GF-D8 (cell line): Measurements from ENCODE around the gene TTC17.
"Not testable (repeated sequence)": the region's sequence is repeated elsewhere in the genome, so short reads cannot be mapped to it uniquely, and the experiment has no call there.

Source experiments
- DNase-seq: peaks from one replicate; lab custom pipeline; 2025; lab: John Stamatoyannopoulos, UW

TTC17 gene, protein sequence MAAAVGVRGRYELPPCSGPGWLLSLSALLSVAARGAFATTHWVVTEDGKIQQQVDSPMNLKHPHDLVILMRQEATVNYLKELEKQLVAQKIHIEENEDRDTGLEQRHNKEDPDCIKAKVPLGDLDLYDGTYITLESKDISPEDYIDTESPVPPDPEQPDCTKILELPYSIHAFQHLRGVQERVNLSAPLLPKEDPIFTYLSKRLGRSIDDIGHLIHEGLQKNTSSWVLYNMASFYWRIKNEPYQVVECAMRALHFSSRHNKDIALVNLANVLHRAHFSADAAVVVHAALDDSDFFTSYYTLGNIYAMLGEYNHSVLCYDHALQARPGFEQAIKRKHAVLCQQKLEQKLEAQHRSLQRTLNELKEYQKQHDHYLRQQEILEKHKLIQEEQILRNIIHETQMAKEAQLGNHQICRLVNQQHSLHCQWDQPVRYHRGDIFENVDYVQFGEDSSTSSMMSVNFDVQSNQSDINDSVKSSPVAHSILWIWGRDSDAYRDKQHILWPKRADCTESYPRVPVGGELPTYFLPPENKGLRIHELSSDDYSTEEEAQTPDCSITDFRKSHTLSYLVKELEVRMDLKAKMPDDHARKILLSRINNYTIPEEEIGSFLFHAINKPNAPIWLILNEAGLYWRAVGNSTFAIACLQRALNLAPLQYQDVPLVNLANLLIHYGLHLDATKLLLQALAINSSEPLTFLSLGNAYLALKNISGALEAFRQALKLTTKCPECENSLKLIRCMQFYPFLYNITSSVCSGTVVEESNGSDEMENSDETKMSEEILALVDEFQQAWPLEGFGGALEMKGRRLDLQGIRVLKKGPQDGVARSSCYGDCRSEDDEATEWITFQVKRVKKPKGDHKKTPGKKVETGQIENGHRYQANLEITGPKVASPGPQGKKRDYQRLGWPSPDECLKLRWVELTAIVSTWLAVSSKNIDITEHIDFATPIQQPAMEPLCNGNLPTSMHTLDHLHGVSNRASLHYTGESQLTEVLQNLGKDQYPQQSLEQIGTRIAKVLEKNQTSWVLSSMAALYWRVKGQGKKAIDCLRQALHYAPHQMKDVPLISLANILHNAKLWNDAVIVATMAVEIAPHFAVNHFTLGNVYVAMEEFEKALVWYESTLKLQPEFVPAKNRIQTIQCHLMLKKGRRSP

DNA sequence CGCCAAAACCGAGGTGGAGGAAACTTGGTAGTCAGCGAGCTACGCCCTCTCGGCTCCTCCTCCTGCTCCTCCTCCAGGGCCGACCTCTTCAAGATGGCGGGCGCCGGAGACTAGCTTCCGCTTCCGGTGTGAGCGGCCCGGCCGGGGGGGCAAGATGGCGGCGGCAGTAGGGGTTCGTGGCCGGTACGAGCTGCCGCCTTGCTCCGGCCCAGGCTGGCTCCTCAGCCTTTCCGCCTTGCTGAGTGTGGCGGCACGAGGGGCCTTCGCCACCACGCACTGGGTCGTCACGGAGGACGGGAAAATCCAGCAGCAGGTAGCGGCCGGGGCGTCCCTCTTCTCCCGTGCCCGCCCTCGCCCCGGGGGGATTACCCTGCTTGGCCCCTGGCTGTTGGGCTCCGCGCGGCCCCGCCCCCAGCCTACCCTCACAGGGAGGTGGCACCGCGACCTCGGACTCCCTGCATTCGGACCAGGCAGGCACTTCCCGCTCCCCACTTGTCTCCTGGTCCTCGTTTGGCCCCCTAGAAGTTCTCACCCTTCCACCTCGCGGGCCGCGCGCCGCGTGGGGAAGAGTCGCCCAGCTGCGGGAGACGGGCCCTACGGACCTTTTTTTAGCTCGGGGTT lies at the start of gene TTC17:
Gene TTC17 (plus strand): TSS at position 120 of the 621 bp plus-strand sequence. CDS start 35 bp downstream, at position 155.
- DNase-seq, result peak; percentile 69

DNA sequence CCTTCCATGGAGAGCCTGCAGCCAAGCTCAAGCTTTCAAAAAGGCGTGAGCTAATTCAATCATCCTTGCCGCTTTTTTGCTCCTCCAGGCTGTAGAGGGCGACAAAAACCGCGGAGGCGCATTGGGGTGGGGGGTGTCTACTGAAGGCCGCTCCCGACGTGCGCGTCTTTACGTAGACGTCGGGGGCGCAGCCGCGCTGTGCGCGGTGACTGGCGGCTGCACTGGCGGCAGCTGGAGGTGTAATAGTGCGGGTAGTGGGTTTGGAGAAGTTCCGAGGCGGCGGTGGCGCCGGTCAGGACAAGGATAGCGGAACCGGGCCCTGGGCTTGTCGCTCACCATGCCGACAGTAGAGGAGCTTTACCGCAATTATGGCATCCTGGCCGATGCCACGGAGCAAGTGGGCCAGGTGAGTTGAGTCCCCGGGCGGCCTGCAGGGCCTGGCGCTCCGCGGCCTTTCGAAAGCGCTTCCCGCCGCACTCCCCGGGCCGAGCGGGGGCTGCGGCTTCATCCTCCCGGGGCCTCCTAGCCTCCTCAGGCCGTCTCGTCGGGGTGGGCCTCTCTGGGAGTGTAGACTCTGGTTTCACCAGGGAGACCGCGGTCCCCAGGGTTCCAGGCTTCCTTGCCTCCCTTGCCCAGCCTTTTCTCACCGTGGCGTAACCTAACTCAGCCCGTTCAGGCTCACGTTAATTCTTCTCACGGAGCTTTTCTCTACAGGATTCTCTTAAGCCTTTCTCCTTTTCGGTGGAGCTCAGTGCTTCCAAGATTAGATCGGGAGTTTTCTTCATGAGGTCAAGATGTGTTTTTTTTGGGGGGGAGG lies 46.7 kb upstream of the TTC17 start, which contains the start of gene API5:
Gene API5 (plus strand): TSS at position 206 of the 817 bp plus-strand sequence. CDS start 132 bp downstream, at position 338.
- peak; percentile 63 for DNase-seq

DNA sequence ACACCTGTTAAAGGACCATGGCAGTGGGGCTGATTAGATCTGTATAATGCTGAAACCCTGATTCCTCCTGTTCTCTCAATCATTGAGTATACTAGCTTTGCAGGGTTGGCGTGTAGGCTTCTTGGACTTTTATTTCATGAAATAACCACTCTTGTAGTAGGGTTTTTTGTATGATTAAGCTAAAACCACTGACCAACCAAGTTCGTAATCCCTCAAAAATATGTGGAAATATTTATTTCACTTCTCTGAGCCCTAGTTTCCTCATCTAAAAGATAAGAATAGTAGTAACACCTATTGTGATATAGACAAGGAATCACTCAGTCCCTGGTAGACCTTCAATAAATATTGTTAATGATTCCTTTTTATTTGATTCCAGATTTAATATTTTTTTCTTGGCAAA lies 42.8 kb upstream of the TTC17 start:
- DNase-seq, result no peak

DNA sequence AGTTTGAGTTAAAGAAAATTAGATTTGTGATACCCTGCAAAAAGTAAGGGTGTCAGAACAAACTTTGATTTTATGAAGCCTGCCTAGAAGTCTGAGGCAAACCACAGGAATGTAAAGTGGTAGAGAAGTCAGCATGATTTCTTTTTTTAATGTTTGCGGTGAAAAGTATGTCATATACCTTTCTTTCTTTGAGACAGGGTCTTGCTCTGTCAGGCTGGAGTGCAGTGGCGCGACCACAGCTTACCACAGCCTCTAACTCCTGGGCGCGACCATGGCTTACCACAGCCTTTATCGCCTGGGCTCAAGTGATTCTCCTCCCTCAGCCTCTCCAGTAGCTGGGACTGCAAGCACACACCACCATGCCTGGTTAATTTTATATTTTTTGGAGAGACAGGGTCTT lies 42.3 kb upstream of the TTC17 start:
- no peak for DNase-seq

DNA sequence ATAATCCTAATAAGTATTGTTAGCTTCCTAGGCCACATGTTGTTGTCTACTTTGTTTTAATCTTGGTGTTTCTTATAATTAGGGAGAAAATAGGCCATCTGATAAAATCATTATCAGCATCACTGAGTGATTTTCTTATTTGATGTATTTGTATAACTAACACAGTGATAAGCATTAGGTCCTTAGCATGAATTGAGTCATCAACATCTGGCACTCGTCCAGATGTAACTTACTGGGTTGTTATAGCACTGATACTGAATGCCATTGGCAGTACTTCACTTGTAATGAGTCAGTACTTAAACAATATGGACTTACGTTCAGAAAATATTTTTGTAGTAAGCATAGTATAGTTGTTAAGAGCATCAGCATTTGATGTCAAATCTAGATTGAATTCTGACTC lies 30.7 kb upstream of the TTC17 start:
- no peak for DNase-seq

DNA sequence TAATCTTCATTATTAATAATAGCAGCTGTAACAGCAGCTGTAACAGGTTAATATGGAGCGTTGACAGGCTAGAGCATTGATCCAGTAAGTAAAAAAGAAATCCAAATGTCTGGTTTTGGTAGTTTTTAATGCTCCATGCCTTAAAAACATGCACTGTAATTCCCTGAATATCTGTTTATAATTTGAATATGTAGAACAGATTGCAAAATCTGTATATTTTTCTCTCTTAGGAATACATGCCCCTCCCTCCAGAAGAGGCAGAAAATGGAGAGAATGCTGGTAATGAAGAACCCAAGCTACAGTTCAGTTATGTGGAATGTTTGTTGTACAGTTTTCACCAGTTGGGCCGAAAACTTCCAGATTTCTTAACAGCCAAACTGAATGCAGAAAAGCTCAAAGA lies 30.2 kb upstream of the TTC17 start:
- no peak for DNase-seq

DNA sequence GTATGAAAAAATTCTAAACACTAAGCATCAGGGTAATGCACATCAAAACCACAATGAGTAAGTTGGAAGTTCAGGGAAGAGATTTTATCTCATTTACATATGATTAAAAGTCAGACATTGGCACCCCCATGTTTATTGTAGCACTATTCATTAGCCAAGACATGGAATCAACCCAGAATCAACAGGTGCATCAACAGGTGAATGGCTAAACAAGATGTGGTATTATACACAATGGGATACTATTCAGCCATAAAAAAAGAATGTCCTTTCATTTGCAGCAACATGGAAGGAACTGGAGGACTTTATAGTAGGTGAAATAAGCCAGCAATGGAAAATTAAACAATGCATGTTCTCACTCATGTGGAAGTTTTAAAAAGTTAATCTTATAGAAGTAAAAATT lies 17.6 kb upstream of the TTC17 start:
- no peak for DNase-seq

DNA sequence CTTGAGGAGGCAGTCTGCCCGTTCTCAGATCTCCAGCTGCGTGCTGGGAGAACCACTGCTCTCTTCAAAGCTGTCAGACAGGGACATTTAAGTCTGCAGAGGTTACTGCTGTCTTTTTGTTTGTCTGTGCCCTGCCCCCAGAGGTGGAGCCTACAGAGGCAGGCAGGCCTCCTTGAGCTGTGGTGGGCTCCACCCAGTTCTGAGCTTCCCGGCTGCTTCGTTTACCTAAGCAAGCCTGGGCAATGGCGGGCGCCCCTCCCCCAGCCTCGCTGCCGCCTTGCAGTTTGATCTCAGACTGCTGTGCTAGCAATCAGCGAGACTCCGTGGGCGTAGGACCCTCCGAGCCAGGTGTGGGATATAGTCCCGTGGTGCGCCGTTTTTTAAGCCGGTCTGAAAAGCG lies 7.3 kb upstream of the TTC17 start:
- not testable (repeated sequence) for DNase-seq

DNA sequence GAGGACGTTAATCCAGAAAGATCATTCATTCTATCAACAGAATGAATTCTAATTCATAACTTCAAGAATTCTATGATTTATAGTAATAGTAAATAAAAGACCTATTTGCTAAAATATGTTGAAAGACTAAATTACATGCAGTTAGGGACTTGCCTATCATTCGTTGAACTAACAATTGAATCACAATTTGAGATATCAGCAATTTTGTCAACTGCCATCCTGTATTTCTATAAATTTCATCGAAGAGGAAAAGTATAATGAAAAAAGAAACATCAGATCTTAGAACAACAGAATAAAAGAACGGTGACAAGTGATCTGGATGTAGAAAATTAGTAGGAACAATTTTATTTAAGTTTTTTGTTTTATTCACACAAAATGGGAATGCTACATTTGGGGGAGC lies 4.4 kb upstream of the TTC17 start:
- no peak for DNase-seq

DNA sequence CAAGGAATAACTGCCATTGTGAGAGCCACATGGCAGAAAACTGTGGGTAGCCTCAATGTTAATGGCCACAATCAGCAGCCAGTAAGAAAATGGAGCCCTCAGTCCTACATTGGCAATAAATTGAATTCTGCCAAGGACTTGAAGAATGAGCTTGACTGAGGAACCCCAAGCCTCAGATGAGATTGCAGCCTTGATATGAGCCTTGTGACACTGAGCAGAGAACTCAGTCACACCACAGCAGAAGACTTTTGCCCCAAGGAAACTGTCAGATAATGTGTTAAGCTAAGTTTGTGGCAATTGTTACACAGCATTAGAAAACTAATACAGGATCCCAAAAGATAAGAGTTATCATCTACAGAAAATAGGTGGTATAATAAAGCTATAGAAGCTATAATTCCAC lies 2.4 kb upstream of the TTC17 start:
- DNase-seq, result no peak

DNA sequence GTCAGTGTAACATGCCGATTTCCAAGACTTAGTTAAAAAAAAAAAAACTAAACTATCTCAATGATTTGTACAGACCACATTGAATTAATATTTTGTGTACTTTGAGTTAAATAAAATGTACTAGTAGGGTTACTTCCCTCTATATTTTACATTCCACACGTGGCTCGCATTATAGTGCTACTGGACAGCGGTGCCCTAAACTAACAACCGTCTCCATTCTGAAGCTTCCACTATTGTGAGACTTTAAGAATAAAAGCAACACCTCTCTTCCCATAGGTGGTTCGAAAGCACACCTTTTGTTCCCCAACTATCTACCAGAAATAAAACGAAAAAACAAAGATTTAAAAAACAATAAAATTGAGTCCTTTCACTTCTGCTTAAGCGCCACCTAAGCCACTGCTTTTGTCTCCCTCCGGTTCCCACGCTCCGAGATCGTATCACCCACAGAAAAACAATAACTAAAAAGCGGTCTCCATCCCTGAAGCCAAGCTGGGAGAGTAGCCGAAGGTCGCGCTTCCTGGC lies 380 bp upstream of the TTC17 start:
- no peak for DNase-seq

DNA sequence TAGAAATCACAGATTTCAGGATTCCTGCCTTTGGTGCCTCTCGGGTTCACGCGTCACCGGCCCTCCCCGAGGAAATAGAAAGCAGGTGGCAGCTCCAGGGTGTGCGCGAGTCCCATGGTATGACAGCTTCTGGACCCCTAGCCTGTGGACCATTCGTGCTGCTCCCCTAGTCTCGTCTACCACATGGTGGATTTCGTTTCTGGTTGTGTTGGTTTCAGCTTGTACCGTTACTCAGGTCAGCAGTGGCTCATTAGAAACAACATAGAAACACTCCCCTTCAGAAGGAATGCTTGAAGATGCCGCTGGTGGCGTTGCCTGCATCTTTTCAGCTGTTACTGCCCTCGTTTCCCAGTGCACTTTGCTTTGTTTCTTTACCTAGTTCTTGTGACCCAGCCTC lies 700 bp downstream of the TTC17 start:
- DNase-seq, result no peak

DNA sequence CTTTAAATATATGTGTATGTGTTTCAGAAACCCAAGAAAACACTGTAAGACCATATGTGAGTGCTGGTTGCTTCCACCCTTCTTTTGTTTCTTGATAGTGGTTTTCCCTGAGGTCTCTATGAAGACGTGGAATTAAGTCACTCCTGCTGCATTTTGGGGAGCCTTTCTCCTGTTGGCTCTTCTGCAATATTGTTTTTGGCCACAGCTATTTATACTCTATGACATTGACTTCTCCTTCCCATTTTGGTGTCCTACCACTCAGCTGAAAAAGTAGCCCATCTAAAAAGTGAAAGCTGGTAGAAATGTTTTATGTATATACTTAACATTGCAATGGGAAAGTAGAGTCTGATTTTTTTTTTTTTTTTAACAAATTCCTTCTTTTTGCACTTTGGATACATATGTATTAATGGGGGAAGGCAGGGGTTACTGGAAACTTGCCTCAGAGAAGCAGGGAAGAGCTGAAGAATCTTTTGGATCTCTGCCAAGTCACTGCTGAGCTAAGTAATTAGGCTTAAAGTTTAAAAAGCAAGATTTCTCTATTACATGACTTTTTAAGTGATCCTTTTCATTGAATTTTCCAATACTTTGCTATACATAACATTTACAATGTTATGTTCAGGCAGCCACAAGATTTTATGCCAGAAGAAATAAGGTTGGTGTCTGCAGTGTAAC lies 1.8 kb downstream of the TTC17 start:
- DNase-seq, result peak; percentile 4

DNA sequence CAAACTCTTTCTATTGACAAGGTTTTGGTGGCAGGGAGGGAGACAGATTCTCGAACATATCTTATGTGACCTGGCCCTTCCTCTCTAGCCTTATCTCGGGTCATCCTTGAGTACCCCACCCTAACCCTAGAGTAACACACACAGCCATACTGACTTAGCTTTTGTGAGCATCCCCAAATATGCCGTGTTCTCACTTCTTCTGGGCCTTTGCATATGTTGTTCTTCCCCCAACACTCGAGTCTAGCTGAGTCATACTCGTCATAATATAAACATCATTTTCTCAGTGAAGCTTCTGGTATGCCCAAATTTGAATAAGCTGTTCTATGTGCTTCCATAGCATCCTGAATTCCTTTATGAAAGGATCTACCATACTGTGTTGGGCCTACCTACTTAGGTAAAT lies 8.0 kb downstream of the TTC17 start:
- no peak for DNase-seq

DNA sequence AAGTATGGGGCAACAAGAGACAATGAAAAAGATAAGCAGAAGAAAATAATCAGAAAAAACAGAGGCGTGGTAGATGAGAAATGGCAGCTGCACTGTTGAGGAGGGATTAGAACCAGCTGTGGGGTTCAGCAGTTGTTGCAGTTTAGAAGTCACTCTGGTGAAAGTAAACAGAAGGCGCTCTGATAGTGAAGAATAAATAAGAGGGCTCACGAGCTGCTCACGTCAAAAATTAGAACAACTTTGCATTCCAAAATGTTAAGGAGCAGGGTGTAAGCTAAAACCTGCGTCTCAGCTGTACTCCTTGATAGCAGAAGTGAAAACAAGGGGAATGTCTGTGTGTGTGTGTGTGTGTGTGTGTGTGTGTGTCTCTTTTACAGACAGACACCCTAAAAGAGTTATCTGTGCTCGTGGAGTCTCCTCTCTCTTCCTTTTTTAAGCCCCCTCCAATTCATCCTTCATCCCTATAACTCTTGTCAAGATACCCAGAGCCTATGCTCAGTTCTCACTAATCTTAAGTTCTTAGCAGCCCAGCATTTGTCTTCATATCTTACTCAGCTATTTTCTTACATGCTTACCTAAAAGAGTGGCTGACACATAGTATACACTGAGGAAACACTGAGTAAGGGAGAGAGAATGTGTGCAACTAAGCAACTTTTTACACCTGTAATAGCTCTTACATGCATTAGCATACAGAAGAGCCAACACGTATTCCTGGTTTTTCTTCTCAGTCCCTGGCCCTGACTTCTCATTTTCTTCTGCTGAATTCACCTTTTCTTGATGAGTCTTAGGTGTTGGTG lies 8.9 kb downstream of the TTC17 start:
- DNase-seq, result no peak

DNA sequence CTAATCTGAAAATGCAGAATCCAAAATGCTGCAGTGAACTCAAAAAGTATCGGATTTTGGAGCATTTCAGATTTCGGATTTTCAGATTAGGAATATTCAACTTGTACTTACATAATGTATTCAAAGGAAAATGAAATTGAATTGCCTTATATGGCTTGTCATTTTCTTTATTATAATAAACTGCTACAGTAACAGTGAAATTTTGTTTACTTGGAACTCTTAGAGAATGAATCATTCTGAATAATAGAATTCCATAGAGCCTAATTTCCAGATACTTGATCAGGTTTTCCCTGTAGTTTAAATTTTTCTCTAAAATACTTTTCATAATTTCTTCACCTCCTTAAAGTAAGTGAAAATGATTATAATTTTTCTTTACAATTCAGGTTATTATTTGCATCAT lies 17.3 kb downstream of the TTC17 start:
- no peak for DNase-seq

DNA sequence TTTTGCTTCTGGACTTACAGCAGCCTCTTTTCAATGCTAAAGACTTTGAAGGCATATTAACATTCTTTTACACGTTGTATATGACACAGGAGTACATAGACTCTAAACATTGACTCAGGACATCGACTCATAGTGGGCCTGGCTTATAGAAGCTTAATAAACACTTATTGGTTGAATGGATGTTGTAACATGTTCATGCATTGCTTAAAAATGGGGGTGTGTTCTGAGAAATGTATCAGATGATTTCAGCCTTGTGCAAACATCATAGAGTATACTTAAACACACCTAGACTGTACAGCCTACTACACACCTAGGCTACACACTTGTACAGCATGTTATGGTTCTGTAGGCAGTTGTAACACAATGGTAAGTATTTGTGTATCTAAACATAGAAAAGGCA lies 17.9 kb downstream of the TTC17 start:
- DNase-seq, result no peak

DNA sequence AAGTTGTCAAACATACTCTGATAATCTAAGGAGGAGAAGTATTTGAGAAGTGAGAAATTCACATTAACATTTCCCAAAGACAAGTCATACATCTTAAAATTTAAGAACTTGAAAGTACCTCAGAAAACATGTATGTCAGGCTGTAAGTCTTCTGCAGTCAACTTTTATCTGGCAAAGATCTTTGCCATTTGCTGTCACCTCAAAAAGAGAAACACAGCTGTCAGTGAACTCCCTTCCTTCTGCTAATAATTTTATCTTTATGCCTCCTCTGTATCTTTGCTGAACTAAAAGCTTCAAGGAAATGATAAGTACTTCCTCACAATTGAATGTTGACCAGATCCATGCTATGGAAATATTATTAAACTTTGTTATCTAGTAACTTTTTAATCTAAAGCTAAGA lies 18.7 kb downstream of the TTC17 start:
- no peak for DNase-seq

DNA sequence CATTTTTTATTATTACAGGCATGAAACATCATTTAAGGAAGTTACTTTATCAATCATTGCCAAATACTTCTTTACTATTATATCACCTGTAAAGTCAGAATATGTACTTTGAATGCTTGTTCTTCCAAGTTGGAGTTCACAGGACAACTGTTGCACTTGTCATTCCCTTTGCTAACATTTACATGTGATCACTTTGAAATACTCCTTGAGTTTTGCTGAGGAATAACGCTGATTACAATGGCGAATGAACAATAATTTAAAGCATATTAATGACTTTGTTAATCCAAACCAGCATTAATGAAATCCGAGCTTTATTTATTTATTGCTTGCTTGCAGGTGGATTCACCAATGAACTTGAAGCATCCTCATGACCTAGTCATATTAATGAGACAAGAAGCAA lies 20.2 kb downstream of the TTC17 start:
- DNase-seq, result no peak

DNA sequence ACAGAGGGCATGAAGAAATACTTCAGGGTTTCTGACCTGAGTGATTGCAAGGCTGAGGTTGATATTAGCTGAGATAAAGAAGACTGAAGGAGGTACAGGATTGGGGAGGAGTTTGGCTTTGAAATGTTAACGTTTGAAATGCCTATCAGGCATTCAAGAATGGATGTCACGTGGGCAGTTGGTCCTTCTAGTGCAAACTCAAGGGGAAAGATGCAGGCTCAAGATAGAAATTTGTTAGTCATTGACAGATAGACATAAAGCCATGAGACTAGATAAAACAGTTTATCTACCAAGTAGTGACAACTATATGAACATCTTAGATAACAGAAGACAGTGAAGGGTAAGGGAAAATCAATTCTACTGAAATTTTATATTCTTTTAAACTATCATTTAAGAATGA lies 23.1 kb downstream of the TTC17 start:
- no peak for DNase-seq
